GM21576 (cell line): Measurements from ENCODE around the gene CH25H.

Source experiments
- ATAC-seq: cut with Tn5 transposase; IDR thresholded peaks from one replicate; pipeline ENCODE4 v1.9.1; 2021; ENCODE audit warnings: mild to moderate bottlenecking, moderate library complexity; ENCODE audit not compliant: unreplicated experiment

The CH25H gene

GRCh38 chr10:89233033-89233432 lies 25.9 kb upstream of the CH25H start:
- no peak for ATAC-seq

GRCh38 chr10:89228962-89229361 lies 21.8 kb upstream of the CH25H start:
- no peak for ATAC-seq

GRCh38 chr10:89228146-89228545 lies 21.0 kb upstream of the CH25H start:
- ATAC-seq: no peak

GRCh38 chr10:89226891-89227290 lies 19.8 kb upstream of the CH25H start:
- ATAC-seq: no peak

GRCh38 chr10:89224739-89225443 lies 17.8 kb upstream of the CH25H start:
- ATAC-seq: no peak

GRCh38 chr10:89221919-89222318 lies 14.8 kb upstream of the CH25H start:
- no peak for ATAC-seq

- ATAC-seq: no peak
These were observed 12.5 kb upstream of the CH25H start for GRCh38 chr10:89219513-89220218.

GRCh38 chr10:89217057-89217990 lies 10.2 kb upstream of the CH25H start:
- no peak for ATAC-seq

- no peak for ATAC-seq
These were observed 8.9 kb upstream of the CH25H start for GRCh38 chr10:89216056-89216455.

- no peak for ATAC-seq
These were observed 8.4 kb upstream of the CH25H start for GRCh38 chr10:89215511-89215910.

GRCh38 chr10:89214566-89215165 lies 7.5 kb upstream of the CH25H start:
- no peak for ATAC-seq

GRCh38 chr10:89213191-89213808 lies 6.2 kb upstream of the CH25H start:
- no peak for ATAC-seq

- no peak for ATAC-seq
These were observed 3.8 kb upstream of the CH25H start for GRCh38 chr10:89210794-89211425.

- ATAC-seq: no peak
These were observed 2.6 kb upstream of the CH25H start for GRCh38 chr10:89209718-89210117.

- ATAC-seq: no peak
These were observed 859 bp upstream of the CH25H start for GRCh38 chr10:89207801-89208551.

GRCh38 chr10:89206402-89207180 lies 526 bp downstream of the CH25H start:
- no peak for ATAC-seq

GRCh38 chr10:89204621-89205185 lies 2.4 kb downstream of the CH25H start:
- ATAC-seq: no peak

GRCh38 chr10:89203237-89203636 lies 3.9 kb downstream of the CH25H start:
- no peak for ATAC-seq
